ENCODE measurements around the gene HDX.

DNA sequence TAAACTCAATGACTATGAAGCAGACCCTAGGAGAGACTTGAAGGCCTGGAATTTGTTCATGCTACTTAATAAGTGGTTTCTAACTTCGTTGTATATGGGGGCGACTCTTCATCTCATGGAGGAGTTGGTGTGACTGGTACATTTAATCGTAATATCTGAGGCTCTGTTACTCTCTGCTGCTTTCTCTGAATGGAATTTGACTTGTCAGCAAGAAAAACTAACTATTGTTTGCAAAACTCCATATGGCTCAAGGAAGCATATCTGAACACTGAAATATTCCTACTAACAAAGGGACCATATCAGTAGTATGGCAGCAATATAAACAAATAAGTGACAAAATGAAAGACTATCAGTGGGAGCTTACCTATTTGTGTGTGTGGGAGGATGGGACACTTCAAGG is 182.2 kb downstream of the HDX start:
- TF ChIP-seq, protein P1, sequence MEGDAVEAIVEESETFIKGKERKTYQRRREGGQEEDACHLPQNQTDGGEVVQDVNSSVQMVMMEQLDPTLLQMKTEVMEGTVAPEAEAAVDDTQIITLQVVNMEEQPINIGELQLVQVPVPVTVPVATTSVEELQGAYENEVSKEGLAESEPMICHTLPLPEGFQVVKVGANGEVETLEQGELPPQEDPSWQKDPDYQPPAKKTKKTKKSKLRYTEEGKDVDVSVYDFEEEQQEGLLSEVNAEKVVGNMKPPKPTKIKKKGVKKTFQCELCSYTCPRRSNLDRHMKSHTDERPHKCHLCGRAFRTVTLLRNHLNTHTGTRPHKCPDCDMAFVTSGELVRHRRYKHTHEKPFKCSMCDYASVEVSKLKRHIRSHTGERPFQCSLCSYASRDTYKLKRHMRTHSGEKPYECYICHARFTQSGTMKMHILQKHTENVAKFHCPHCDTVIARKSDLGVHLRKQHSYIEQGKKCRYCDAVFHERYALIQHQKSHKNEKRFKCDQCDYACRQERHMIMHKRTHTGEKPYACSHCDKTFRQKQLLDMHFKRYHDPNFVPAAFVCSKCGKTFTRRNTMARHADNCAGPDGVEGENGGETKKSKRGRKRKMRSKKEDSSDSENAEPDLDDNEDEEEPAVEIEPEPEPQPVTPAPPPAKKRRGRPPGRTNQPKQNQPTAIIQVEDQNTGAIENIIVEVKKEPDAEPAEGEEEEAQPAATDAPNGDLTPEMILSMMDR (IDR thresholded peaks at IDR 0.05 in 4 of 5, conservative IDR thresholded peaks at IDR 0.05 in 1 of 5) = no peak
- no peak for TF ChIP-seq POLR2A (IDR thresholded peaks at IDR 0.05)
